K562 (cell line): Measurements from ENCODE around the gene DPM1. TPM values are rescaled to one million over a fixed set of nuclear protein-coding genes. Genes with fewer than 3 reads are reported as not detected.

Source experiments
- HLTF ChIP-seq: fragments of 450-650 bp; IDR thresholded peaks from 2 replicates; pipeline ENCODE4 v1.6.1; 2016
- HNRNPLL ChIP-seq: fragments of 200-400 bp; formaldehyde crosslinking; IDR thresholded peaks from 2 replicates; pipeline ENCODE4 v1.6.1; 2017; ENCODE audit warnings: low read length, low read depth, mild to moderate bottlenecking; ENCODE audit not compliant: poor library complexity, severe bottlenecking
- POLR3G ChIP-seq: IDR thresholded peaks from 2 replicates; pipeline ENCODE4 v1.6.1; 2011; ENCODE audit not compliant: insufficient read length, insufficient replicate concordance; ENCODE audit errors: extremely low read depth
- RBFOX2 ChIP-seq: fragments of 200-400 bp; formaldehyde crosslinking; IDR thresholded peaks from 2 replicates; pipeline ENCODE4 v1.6.1; 2017; ENCODE audit warnings: low read depth, mild to moderate bottlenecking, low read length, moderate library complexity
- SMARCA4 ChIP-seq: fragments of 450-650 bp; IDR thresholded peaks from 2 replicates; pipeline ENCODE4 v1.6.1; 2016
- polyA plus RNA-seq, 8 experiments: library from polyadenylated mRNA; depleted of rRNA in 4 of 8; stranded (reverse) in 5 of 8; unstranded in 3 of 8; fragments of >200 nt; fragmentation: Nextera tagmentation in 2 of 8; fragmentation: Illumina TruSeq in 1 of 8; extraction: Ambion mirVana in 2 of 8; extraction: Trizol in 1 of 8; gene quantifications; 2 replicates each; pipeline versions ENCODE4 v1.2.1 to v1.2.3, GENCODE V29; 2011 to 2014; ENCODE audit warnings: inconsistent platforms in 1 of 8, missing spikeins in 1 of 8
- total RNA-seq, 7 experiments: library from RNA; depleted of rRNA in 6 of 7; stranded (reverse); fragments of >200 nt in 6 of 7; fragmentation: Illumina TruSeq in 2 of 7; extraction: Trizol in 2 of 7; gene quantifications; 2 replicates each; pipeline versions ENCODE4 v1.2.1 to v1.2.3, GENCODE V29; 2011 to 2021; ENCODE audit warnings: low replicate concordance in 1 of 7
- TF ChIP-seq, protein P1 (sequence below): fragments of 250-450 bp; sonication (Bioruptor Pico); IDR thresholded peaks from 2 replicates; pipeline ENCODE4 v1.5.0; 2021; ENCODE audit warnings: mild to moderate bottlenecking, borderline replicate concordance
- TF ChIP-seq, protein P2 (sequence below): fragments of 200-600 bp; sonication (generic); IDR thresholded peaks from one replicate; pipeline ENCODE4 v1.6.1; 2012; ENCODE audit warnings: mild to moderate bottlenecking, low read depth, low read length, inconsistent platforms
- TF ChIP-seq, protein P3 (sequence below): fragments of 200-800 bp; sonication (Bioruptor generic); IDR thresholded peaks from 2 replicates; pipeline ENCODE4 v1.6.1; 2017; ENCODE audit warnings: missing genetic modification characterization, missing compliant biosample characterization
- TF ChIP-seq, protein P4 (sequence below): fragments of 450-650 bp; IDR thresholded peaks from 2 replicates; pipeline ENCODE4 v1.6.1; 2018; ENCODE audit warnings: mild to moderate bottlenecking, low read depth; ENCODE audit not compliant: partially characterized antibody

DPM1 gene
- total and polyA plus RNA-seq, 9 of the 15 experiments (the other 6 are each of a cell fraction or from before 2014, with no cell fraction given), result 75.2 to 190 (median 153) TPM

DNA sequence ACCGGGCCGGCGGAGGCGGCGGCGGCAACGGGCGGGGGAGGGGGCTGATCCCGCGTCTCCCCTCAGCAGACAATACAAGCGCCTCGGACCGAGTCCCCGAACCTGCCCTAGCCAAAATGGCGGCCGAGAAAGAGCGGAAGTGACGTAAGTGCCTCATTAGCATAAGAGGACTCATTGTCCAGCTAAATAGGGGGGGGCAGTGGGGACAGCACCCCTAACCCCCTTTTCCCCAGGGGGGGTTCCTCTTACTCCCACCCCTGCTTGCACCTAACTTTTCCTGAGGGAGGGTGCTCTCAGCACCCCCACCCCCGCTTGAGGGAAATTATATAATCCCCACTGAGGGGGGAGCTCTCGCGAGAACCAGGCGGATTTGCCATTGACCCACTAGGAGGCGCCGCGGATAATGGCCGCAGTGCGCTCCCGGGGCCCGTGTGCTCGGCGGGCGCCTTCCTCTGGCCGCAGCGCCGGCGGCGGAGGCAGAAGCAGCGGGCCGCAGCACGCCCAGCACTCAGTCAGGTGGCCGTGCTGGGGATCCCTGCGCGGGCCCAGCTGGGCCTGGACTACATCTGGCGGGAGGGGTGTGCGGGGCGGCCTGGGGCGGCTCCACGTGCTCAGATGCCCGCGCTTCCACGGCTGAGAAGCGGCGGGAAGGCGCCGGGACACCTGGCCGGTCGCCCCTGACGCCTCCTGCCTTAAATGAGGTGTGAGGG, 26.9 kb downstream of the DPM1 start, which contains the start of gene ADNP (continued):
- TF ChIP-seq, protein P1, sequence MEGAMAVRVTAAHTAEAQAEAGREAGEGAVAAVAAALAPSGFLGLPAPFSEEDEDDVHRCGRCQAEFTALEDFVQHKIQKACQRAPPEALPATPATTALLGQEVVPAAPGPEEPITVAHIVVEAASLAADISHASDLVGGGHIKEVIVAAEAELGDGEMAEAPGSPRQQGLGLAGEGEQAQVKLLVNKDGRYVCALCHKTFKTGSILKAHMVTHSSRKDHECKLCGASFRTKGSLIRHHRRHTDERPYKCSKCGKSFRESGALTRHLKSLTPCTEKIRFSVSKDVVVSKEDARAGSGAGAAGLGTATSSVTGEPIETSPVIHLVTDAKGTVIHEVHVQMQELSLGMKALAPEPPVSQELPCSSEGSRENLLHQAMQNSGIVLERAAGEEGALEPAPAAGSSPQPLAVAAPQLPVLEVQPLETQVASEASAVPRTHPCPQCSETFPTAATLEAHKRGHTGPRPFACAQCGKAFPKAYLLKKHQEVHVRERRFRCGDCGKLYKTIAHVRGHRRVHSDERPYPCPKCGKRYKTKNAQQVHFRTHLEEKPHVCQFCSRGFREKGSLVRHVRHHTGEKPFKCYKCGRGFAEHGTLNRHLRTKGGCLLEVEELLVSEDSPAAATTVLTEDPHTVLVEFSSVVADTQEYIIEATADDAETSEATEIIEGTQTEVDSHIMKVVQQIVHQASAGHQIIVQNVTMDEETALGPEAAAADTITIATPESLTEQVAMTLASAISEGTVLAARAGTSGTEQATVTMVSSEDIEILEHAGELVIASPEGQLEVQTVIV (CRISPR knock-in tag), result no peak
- no peak for TF ChIP-seq HLTF
- TF ChIP-seq, protein P2, sequence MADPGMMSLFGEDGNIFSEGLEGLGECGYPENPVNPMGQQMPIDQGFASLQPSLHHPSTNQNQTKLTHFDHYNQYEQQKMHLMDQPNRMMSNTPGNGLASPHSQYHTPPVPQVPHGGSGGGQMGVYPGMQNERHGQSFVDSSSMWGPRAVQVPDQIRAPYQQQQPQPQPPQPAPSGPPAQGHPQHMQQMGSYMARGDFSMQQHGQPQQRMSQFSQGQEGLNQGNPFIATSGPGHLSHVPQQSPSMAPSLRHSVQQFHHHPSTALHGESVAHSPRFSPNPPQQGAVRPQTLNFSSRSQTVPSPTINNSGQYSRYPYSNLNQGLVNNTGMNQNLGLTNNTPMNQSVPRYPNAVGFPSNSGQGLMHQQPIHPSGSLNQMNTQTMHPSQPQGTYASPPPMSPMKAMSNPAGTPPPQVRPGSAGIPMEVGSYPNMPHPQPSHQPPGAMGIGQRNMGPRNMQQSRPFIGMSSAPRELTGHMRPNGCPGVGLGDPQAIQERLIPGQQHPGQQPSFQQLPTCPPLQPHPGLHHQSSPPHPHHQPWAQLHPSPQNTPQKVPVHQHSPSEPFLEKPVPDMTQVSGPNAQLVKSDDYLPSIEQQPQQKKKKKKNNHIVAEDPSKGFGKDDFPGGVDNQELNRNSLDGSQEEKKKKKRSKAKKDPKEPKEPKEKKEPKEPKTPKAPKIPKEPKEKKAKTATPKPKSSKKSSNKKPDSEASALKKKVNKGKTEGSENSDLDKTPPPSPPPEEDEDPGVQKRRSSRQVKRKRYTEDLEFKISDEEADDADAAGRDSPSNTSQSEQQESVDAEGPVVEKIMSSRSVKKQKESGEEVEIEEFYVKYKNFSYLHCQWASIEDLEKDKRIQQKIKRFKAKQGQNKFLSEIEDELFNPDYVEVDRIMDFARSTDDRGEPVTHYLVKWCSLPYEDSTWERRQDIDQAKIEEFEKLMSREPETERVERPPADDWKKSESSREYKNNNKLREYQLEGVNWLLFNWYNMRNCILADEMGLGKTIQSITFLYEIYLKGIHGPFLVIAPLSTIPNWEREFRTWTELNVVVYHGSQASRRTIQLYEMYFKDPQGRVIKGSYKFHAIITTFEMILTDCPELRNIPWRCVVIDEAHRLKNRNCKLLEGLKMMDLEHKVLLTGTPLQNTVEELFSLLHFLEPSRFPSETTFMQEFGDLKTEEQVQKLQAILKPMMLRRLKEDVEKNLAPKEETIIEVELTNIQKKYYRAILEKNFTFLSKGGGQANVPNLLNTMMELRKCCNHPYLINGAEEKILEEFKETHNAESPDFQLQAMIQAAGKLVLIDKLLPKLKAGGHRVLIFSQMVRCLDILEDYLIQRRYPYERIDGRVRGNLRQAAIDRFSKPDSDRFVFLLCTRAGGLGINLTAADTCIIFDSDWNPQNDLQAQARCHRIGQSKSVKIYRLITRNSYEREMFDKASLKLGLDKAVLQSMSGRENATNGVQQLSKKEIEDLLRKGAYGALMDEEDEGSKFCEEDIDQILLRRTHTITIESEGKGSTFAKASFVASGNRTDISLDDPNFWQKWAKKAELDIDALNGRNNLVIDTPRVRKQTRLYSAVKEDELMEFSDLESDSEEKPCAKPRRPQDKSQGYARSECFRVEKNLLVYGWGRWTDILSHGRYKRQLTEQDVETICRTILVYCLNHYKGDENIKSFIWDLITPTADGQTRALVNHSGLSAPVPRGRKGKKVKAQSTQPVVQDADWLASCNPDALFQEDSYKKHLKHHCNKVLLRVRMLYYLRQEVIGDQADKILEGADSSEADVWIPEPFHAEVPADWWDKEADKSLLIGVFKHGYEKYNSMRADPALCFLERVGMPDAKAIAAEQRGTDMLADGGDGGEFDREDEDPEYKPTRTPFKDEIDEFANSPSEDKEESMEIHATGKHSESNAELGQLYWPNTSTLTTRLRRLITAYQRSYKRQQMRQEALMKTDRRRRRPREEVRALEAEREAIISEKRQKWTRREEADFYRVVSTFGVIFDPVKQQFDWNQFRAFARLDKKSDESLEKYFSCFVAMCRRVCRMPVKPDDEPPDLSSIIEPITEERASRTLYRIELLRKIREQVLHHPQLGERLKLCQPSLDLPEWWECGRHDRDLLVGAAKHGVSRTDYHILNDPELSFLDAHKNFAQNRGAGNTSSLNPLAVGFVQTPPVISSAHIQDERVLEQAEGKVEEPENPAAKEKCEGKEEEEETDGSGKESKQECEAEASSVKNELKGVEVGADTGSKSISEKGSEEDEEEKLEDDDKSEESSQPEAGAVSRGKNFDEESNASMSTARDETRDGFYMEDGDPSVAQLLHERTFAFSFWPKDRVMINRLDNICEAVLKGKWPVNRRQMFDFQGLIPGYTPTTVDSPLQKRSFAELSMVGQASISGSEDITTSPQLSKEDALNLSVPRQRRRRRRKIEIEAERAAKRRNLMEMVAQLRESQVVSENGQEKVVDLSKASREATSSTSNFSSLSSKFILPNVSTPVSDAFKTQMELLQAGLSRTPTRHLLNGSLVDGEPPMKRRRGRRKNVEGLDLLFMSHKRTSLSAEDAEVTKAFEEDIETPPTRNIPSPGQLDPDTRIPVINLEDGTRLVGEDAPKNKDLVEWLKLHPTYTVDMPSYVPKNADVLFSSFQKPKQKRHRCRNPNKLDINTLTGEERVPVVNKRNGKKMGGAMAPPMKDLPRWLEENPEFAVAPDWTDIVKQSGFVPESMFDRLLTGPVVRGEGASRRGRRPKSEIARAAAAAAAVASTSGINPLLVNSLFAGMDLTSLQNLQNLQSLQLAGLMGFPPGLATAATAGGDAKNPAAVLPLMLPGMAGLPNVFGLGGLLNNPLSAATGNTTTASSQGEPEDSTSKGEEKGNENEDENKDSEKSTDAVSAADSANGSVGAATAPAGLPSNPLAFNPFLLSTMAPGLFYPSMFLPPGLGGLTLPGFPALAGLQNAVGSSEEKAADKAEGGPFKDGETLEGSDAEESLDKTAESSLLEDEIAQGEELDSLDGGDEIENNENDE, result no peak
- TF ChIP-seq POLR3G, result no peak
- peak; percentile 66 for TF ChIP-seq HNRNPLL
- TF ChIP-seq, protein P3, sequence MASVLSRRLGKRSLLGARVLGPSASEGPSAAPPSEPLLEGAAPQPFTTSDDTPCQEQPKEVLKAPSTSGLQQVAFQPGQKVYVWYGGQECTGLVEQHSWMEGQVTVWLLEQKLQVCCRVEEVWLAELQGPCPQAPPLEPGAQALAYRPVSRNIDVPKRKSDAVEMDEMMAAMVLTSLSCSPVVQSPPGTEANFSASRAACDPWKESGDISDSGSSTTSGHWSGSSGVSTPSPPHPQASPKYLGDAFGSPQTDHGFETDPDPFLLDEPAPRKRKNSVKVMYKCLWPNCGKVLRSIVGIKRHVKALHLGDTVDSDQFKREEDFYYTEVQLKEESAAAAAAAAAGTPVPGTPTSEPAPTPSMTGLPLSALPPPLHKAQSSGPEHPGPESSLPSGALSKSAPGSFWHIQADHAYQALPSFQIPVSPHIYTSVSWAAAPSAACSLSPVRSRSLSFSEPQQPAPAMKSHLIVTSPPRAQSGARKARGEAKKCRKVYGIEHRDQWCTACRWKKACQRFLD, result peak; percentile 96
- TF ChIP-seq, protein P4, sequence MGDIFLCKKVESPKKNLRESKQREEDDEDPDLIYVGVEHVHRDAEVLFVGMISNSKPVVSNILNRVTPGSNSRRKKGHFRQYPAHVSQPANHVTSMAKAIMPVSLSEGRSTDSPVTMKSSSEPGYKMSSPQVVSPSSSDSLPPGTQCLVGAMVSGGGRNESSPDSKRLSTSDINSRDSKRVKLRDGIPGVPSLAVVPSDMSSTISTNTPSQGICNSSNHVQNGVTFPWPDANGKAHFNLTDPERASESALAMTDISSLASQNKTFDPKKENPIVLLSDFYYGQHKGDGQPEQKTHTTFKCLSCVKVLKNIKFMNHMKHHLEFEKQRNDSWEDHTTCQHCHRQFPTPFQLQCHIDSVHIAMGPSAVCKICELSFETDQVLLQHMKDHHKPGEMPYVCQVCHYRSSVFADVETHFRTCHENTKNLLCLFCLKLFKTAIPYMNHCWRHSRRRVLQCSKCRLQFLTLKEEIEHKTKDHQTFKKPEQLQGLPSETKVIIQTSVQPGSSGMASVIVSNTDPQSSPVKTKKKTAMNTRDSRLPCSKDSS, result no peak
- TF ChIP-seq RBFOX2, result peak; percentile 95
- no peak for TF ChIP-seq SMARCA4
